NOMO-1 (cell line): Measurements from ENCODE around the gene TCERG1L.

Experiments
- DNase-seq, 2 experiments: peaks; one replicate each; lab custom pipeline; 2025; ENCODE audit not compliant: unreplicated experiment in 2 of 2; lab: John Stamatoyannopoulos, UW

TCERG1L gene

DNA sequence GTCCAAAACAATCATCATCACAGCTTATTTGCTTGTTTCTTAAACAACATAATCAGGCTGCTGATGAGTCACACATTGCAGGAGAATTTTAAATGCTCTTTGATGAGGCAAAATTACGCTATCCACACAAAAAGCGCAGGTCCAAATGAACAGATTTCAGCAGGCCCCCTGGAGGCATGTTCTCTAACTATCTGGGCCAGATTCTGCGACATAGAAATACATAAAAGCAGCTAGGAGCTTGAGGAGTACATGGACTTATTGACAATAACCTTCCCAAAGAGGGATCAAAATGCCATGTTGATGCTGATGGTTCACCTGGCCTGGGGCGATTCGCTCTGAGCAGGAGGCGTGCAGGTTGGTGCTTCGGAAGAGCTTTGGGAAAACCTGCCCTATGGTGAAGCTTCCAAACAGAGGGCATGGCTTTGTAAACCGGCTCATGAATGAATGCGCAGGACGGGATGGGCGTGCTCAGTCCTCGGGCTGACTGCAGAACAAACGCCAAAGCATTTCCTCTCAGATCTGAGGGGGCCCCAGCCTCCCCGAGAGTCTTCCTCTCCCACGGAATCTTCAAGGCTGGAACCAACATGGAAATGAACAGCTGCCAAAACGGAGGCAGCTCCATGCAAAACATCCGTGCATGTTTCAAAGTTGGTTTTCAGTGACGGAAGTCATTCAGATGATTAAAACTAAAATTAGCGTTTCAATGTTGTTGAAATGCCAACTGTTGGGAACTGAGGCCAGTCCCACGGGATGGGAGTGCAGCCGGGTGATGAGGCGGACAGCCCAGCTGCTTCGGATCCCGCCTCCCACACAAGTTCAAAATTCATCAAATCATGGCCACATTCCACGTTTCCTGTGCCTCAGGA is 179.6 kb downstream of the TCERG1L start:
- DNase-seq, result no peak

- DNase-seq, result no peak
Measured at GRCh38 chr10:131130025-131130424, 181.5 kb downstream of the TCERG1L start.

DNA sequence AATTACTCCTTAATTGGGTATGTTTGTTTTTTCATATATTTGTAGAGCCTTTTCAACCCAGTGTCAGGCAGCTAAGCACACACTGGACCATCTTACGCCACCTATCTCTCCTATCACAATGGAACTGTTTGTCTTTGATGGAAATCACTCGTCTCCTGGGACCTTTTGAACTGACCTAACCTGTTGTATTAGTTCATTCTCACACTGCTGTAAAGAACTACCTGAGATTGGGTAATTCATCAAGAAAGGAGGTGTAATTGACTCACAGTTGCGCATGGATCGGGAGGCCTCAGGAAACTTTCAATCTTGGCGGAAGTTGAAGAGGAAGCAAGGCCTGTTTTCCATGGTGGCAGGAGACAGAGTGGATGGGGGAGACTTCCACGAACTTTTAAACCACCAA is 182.0 kb downstream of the TCERG1L start:
- no peak for DNase-seq

DNA sequence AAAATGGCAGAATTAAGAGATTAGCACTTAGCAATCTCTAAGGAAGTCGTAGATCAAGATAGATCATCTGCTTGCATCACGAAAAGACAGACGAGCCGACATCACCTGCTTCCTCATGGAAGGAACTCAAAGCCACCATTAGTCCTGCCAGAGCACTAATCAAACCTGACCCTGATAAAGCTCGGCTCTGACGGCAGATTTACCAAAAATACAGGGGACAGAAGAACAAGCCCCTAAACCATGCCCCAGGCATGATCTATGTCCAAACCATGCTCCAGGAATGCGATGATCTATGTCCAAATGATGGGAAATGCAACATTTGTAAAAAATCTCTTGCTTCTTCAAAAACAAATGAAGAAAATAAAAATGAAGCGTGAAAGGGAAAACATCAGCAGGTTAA is 182.8 kb downstream of the TCERG1L start:
- no peak for DNase-seq

DNA sequence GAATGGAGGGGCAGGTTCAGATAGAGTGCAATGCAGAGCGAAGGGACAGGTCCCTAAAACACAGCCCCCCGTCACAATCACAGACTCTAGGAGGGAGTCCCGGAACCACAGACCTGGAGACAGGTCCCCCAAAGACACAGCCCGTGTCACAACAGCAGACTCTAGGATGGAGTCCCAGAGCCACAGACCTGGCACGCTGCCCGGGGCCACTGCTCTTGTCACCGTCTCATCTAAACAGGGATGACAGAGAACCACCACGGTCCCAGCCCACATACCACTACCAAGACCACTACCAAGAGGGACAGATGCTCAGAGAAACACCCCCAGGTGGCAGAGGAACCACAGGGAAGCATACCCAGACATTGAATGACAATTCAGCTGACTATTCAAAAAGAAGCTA is 183.9 kb downstream of the TCERG1L start:
- no peak for DNase-seq

DNA sequence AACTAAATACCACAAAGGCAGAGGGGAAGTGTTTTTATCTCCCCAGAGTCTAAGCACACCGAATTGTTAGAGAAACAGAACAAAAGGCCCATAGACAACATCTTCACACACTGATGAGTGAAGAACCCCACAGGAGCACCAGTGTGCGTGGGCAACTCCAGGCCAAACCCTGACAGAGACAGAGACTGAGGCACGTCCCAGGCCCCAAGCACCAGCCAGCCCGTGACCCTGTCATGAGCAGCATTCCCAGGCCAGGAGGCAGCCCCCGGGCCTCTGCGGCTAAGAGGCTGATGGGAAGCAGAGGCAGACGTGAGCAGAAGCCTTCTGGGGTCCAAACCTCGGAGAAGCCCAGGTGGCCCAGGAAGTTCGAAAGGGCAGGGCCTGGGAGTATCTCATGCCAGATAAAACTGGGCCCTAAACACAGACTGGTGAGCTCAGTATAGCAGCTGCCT is 184.4 kb downstream of the TCERG1L start:
- no peak for DNase-seq

GRCh38 chr10:131126321-131127137 is 185.0 kb downstream of the TCERG1L start:
- no peak for DNase-seq

GRCh38 chr10:131125511-131126225 is 185.9 kb downstream of the TCERG1L start:
- DNase-seq, result no peak

DNA sequence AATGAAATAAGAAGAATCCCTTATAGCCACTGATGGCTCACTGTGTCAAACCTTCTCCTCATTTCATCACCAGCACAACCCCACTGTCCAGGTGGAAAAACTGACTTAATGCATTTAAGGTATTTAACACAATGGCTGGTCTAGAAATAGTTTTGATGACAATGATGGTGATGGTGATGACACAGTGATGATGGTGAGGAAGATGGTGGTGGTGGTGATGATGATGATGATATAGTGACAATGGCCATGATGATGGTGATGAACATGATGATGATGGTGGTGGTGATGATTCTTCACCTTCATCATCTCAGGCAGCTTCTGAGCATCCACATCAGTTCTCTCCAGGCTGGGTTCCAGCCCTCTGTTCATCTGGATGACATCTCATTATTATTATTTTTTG is 186.6 kb downstream of the TCERG1L start:
- DNase-seq, result no peak

GRCh38 chr10:131123496-131123895 is 188.0 kb downstream of the TCERG1L start:
- DNase-seq, result no peak

- DNase-seq, result no peak
Measured at GRCh38 chr10:131121511-131122035, 189.9 kb downstream of the TCERG1L start.

- DNase-seq, result no peak
Measured at GRCh38 chr10:131119626-131120355, 191.7 kb downstream of the TCERG1L start.

- no peak for DNase-seq
Measured at GRCh38 chr10:131117416-131118212, 193.9 kb downstream of the TCERG1L start.

GRCh38 chr10:131116991-131117375 is 194.5 kb downstream of the TCERG1L start:
- no peak for DNase-seq

DNA sequence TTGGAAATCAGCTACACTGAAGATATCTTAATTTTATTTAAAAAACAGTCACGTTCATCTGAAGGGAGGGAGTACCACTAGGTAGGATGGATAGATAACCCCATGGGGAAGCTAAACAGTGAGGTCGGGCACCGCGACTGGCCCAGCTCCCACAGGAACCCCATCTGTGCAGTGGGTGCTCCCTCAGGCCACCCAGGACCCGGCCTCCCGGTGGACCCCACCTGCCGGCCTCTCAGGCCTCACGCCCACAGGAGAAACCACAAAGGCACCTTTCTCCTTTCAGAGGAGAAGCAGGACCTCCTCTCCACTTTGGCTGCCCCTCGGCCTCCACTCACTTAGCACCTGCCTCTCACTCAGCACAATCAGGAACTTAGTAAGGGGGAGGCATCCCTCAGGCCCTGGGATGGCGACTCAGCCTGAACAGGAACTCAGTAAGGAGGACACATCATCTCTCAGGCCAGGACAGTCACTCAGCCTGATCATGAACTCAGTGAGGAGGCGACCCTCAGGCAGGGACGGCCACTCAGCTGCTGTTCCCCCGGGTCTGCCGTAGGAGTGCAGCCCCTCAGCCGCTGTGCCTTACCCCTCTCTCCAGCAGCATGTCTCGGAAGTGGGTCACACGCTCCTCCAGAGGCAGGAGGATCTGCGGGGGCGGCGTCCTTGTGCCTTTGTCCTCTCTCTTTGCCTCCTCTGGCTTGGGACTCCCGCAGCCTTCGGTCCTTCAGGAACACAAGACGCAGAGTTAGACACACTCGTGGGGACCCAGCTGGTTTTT is 195.1 kb downstream of the TCERG1L start:
- no peak for DNase-seq

DNA sequence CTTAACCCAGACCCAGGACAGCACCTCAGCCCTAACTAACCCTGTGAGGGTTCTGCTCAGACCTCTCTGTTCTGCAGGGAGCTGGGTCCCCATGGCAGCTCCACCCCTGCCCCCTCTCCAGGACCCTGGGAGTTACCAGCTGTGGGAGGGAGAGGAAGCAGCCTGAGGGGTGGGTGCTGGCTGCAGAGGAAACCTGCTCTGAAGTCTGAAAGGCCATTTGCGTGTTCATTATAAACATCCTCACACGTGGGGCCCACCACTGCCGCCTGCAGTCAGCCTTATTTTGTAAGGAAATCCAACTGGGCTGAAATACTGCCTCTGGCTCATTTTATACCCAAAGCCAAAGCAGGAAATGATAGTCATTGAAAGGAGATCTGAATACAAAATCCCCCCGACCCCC is 195.7 kb downstream of the TCERG1L start:
- no peak for DNase-seq

- no peak for DNase-seq
Measured at GRCh38 chr10:131115321-131115720, 196.2 kb downstream of the TCERG1L start.

DNA sequence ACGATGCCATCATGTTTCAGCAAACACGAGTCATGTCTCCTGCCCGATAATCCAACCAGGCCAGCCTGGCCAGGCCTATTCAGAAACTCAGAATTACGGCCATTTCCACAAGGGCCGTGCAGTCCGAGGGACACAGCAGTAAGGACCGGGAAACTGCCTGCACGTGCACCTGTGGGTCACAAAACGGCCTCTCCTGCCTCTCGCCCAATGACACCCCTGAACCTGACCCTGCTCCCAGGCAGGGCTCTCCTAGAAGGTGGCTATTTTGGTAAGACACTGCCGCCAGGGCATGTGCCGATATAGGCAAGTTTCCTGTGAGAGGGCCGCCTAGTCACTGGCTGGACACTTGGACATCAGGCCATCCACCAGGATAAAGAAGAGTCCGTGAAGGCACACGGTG is 196.7 kb downstream of the TCERG1L start:
- no peak for DNase-seq
